ENCODE results near the gene FBXW9.
"Not testable (repeated sequence)": the region's sequence is repeated elsewhere in the genome, so short reads cannot be mapped to it uniquely, and the experiment has no call there.

Gene FBXW9

GRCh38 chr19:12722566-12723380 is 26.3 kb upstream of the FBXW9 start:
- peak overlapping the region; percentile 86 for H3K4me3 ChIP-seq (ENCODE audit: low read length)
- TF ChIP-seq ZNF274 (IDR thresholded peaks at IDR 0.05; ENCODE audit: low read depth, low read length), result no peak

- TF ChIP-seq ZNF274 (IDR thresholded peaks at IDR 0.05; ENCODE audit: low read depth, low read length), result no peak
- H3K4me3 ChIP-seq (ENCODE audit: low read length), result peak overlapping the region; percentile 86
Measured at GRCh38 chr19:12721656-12722565, 25.5 kb upstream of the FBXW9 start.

GRCh38 chr19:12720851-12721655 is 24.6 kb upstream of the FBXW9 start:
- peak overlapping the region; percentile 86 for H3K4me3 ChIP-seq (ENCODE audit: low read length)
- no peak for TF ChIP-seq ZNF274 (IDR thresholded peaks at IDR 0.05; ENCODE audit: low read depth, low read length)

GRCh38 chr19:12720296-12720695 is 23.9 kb upstream of the FBXW9 start:
- no peak for TF ChIP-seq ZNF274 (IDR thresholded peaks at IDR 0.05; ENCODE audit: low read depth, low read length)
- peak overlapping the region; percentile 86; the same call in 1 of the 2 replicates for H3K4me3 ChIP-seq (ENCODE audit: low read length)

GRCh38 chr19:12715929-12716328 is 19.5 kb upstream of the FBXW9 start:
- no peak overlapping the region for H3K4me3 ChIP-seq (ENCODE audit: low read length)
- no peak for TF ChIP-seq ZNF274 (IDR thresholded peaks at IDR 0.05; ENCODE audit: low read depth, low read length)

GRCh38 chr19:12715102-12715501 is 18.7 kb upstream of the FBXW9 start:
- no peak for TF ChIP-seq ZNF274 (IDR thresholded peaks at IDR 0.05; ENCODE audit: low read depth, low read length)
- H3K4me3 ChIP-seq (ENCODE audit: low read length), result no peak overlapping the region

- H3K4me3 ChIP-seq (ENCODE audit: low read length), result not testable (repeated sequence)
Measured at GRCh38 chr19:12713304-12713703, 16.9 kb upstream of the FBXW9 start.

- H3K4me3 ChIP-seq (ENCODE audit: low read length), result not testable (repeated sequence)
Measured at GRCh38 chr19:12712077-12712476, 15.6 kb upstream of the FBXW9 start.

GRCh38 chr19:12711187-12711586 is 14.8 kb upstream of the FBXW9 start:
- TF ChIP-seq ZNF274 (IDR thresholded peaks at IDR 0.05; ENCODE audit: low read depth, low read length), result no peak
- no peak overlapping the region for H3K4me3 ChIP-seq (ENCODE audit: low read length)

GRCh38 chr19:12708641-12709040 is 12.2 kb upstream of the FBXW9 start:
- no peak for TF ChIP-seq ZNF274 (IDR thresholded peaks at IDR 0.05; ENCODE audit: low read depth, low read length)
- H3K4me3 ChIP-seq (ENCODE audit: low read length), result no peak overlapping the region

GRCh38 chr19:12706332-12706718 is 9.9 kb upstream of the FBXW9 start:
- no peak for TF ChIP-seq ZNF274 (IDR thresholded peaks at IDR 0.05; ENCODE audit: low read depth, low read length)

GRCh38 chr19:12705654-12706331 is 9.4 kb upstream of the FBXW9 start:
- TF ChIP-seq ZNF274 (IDR thresholded peaks at IDR 0.05; ENCODE audit: low read depth, low read length), result no peak
- no peak overlapping the region for H3K4me3 ChIP-seq (ENCODE audit: low read length)

More at GRCh38 chr19:12706332-12706718, 9.9 kb upstream of the FBXW9 start:
- no peak overlapping the region for H3K4me3 ChIP-seq (ENCODE audit: low read length)

GRCh38 chr19:12705169-12705568 is 8.7 kb upstream of the FBXW9 start:
- no peak for TF ChIP-seq ZNF274 (IDR thresholded peaks at IDR 0.05; ENCODE audit: low read depth, low read length)
- H3K4me3 ChIP-seq (ENCODE audit: low read length), result no peak overlapping the region

GRCh38 chr19:12703046-12703445 is 6.6 kb upstream of the FBXW9 start:
- no peak for TF ChIP-seq ZNF274 (IDR thresholded peaks at IDR 0.05; ENCODE audit: low read depth, low read length)
- no peak overlapping the region for H3K4me3 ChIP-seq (ENCODE audit: low read length)
